HG02981 (cell line): ENCODE measurements around the gene FOXP2.
"Not testable (repeated sequence)": the region's sequence is repeated elsewhere in the genome, so short reads cannot be mapped to it uniquely, and the experiment has no call there.

ENCODE experiments used
- ATAC-seq: cut with Tn5 transposase; IDR thresholded peaks from one replicate; pipeline ENCODE4 v1.9.1; 2021; ENCODE audit warnings: mild to moderate bottlenecking, moderate library complexity; ENCODE audit not compliant: unreplicated experiment

FOXP2 gene

DNA sequence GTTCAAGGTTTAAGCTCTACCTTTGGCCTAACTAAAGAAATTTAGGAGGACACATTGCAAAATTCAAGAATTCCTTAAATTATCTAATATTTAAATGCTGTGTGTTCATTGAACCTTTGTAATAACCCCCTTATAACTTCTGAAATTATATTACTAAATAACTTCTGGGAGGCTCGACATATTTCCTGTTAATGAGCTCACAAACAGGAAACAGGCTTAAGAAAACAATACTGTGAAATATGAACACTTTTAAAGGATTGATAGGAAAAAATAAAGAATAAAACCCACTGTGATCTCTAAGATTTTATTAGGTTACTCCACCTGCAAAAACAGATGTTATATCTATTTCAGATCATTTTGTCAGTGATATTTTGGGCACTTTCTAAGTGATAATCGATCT, 74.1 kb downstream of the FOXP2 start:
- no peak for ATAC-seq

GRCh38 chr7:114497491-114497890, 82.9 kb downstream of the FOXP2 start:
- not testable (repeated sequence) for ATAC-seq

- ATAC-seq, result no peak
Measured at GRCh38 chr7:114502454-114503254, 88.0 kb downstream of the FOXP2 start.

DNA sequence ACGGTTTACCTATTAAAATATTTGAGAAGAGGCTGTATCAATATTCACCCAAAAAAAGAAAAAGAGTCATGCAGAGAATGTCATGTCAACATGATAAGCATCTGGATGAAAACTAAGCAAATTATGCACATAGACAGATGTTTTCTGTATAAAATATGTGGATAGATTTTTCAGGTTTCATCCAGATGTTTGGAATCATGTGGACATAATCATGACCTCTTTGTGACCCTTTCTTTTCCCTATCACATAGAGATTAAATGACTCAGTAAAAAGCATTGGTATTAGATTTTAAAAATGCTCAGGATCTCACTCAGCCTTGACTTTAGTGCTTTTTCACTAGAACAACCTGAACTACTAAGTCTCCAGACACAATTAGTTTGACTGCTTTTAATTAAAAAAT, 90.0 kb downstream of the FOXP2 start:
- ATAC-seq, result no peak

- no peak for ATAC-seq
Measured at GRCh38 chr7:114507381-114507780, 92.8 kb downstream of the FOXP2 start.

- ATAC-seq, result no peak
Measured at GRCh38 chr7:114508086-114508485, 93.5 kb downstream of the FOXP2 start.

GRCh38 chr7:114510824-114511223, 96.2 kb downstream of the FOXP2 start:
- ATAC-seq, result not testable (repeated sequence)

GRCh38 chr7:114519240-114519639, 104.6 kb downstream of the FOXP2 start:
- ATAC-seq, result no peak

- ATAC-seq, result no peak
Measured at GRCh38 chr7:114522081-114522480, 107.5 kb downstream of the FOXP2 start.

- ATAC-seq, result no peak
Measured at GRCh38 chr7:114527589-114527988, 113.0 kb downstream of the FOXP2 start.

DNA sequence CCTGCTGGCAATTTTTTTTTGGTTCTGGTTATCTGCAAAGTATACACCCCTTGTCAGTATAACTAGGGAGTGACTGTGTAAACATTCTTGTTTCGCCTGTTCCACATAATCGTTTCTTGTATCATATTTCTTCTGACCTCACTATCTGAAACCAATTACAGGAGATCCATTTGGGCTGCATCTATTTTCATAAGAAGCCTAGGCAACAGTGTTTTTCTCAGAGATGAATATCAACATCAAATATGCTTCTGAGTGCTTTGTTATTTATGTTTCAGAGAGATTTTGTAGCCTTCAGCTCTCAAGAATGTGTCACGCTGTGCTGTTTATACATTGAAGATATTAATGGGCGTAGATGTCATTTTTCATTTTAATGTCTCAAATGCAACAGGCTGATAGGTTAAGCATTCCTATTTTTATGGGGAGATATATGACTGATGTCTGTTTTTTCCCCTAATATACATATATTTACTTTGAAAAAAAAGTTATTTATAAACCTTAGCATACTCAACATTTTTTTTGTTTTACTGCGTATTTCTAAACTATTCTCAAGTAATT, 115.5 kb downstream of the FOXP2 start:
- no peak for ATAC-seq

DNA sequence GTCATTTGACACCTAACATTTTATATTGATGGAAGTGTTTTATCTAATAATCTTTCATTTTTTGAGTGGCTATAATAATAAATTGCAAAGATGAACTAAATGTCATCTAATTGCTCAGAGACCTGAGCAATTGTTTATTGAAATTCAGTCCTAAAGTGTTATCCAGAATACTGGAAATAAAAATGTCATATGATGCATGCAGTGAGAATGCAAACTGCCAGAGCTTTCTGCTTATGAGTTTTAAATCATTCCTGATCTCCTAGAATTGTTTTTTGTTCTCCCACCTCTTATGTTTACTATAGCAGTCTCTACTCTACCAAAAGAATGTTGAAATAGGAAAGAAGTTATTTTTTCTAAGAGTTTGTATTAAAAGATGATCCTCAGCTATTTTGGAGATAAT, 116.7 kb downstream of the FOXP2 start:
- no peak for ATAC-seq

- ATAC-seq, result no peak
Measured at GRCh38 chr7:114533131-114533530, 118.5 kb downstream of the FOXP2 start.

GRCh38 chr7:114534953-114535352, 120.3 kb downstream of the FOXP2 start:
- ATAC-seq, result no peak

GRCh38 chr7:114539575-114539974, 125.0 kb downstream of the FOXP2 start:
- ATAC-seq, result no peak

DNA sequence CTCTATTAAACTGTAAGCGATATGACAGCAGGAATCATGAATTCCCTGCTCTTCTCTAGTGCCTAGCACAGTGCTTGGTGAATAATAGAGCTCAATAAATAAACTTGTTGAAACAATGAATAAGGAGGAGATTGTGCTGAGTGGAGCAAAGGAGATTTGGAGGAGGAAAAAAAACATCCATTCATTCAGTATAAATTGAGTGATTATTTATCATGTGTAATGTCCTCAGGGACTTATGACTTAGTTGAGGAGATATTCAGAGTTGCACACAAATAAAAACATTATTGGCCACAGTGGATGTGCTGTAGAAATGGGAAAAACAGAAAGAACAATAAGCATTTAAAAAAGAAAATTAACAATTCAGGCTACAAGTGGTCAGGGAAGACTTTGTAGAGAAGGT, 125.7 kb downstream of the FOXP2 start:
- no peak for ATAC-seq

DNA sequence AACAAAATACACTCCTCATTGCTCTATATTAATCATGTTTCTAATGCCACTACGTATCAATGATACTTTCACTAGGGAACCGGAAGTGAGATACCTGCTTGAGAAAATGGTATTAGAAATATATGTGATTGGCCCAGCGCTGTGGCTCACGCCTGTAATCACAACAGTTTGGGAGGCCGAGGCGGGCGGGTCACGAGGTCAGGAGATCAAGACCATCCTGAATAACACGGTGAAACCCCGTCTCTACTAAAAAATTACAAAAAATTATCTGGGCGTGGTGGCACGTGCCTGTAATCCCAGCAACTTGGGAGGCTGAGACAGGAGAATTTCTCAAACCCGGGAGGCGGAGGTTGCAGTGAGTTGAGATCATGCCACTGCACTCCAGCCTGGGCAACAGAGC, 132.7 kb downstream of the FOXP2 start:
- ATAC-seq, result not testable (repeated sequence)

DNA sequence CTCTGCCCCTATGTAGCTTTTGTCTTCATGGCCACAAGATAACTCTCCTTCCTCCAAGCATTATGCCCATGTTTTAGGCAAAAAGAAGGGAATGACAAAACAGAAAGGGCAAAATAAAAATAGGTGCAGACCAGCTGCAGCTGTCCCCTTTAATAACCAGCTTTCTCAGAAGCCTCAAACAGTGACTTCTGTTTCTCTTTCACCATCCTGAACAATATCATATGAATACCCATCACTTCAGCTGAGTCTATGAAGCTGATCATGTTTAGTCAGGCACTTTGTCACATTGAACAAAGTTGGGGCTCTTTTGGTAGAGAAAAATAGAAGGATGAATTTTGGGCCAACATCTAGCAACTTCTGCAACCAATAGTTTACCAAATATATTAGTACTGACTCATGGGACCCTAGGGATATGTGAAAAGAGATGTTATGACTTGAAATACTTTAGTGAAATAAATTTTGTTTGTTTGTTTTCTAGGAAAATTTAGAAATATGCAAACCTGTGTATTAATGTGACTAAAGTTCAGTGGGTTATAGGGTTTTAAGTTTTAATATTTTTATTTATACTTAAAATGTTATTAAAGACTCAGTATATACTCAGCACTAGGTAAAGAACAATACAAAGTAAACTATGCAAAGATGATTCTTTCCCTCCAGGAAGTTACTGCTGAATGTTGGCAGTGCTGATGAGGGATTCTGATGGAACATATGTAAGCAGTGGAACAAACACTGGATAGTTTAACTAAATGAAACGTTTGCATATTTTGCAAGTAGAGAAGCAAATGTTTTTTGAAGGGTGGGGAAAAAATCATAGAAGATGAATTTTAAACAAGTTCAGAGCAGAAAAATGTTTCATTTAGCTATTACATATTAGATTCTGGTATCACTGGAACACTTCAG, 133.7 kb downstream of the FOXP2 start:
- no peak for ATAC-seq

DNA sequence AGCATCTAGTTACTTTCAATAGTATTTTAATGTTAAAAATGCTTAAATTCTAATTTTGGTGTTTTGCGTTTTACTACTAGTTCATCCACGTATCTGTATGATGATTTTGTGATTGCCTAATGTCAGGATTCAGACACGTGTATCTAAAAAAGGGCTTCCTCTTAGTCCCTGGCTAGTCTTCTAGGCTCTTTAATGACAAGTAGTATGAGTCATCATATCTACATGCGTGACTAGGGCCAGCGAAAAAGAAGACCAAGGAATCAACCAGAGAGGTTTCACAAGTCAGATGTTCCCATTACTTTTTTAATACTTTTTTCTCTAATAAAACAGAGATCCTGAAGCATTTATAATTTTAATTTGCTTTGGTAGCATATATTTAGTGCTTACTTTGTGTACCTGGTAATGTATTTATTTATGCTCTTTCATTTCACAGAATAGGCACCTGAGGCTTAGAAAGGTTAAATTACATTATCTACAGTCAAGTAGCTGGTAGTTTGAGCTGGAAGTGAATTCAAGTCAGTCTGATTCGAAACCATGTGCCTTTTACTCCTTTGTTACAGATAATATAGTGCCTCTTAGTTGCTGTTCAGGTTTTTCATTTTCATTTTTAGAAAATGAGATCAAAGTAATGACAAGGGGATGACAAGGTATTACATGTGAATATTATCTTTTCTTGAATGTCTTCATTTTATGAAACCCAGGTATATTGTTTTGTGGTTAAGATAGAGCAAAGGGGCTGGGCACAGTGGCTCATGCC, 140.3 kb downstream of the FOXP2 start:
- peak; percentile 51 for ATAC-seq

DNA sequence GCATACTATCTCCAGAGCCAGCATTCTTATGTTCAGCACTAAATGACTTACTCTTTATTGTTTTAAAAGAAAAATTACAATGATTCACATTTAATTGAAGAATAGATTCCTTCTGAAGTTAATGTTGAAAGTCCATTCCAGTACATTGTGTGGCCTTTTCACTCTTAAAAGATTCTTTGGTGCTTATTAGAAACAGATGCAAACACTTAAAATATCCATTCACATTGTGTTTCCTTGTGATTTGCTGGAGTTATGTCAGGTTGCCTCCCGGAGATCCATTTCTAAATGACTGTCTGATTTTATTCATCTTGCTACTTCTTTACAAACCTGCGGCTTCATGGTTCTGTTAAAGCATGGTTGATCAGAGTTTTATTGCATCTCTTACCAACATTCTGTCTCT, 152.8 kb downstream of the FOXP2 start:
- no peak for ATAC-seq

- no peak for ATAC-seq
Measured at GRCh38 chr7:114569220-114569619, 154.6 kb downstream of the FOXP2 start.
